ENCODE results near the gene ACMSD.

DNA sequence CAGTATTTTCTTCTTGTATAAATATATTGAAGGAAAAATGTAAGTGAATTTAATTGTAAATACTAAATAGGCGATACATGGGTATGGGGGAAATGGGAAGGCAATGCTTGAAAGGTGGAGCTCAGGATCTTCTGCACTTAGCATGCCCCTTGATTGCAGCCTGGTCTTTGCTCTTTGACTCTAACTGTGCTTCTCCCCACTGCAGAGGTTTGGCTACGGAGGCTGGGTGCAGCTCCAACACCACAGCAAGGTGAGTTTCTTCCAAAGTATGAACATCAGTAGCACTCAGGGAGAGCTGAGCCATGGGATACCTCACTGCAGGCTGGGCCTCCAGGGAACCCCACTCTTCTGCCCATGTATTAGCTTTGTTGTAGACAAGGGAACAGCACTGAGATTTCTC is 6.6 kb downstream of the ACMSD start:
- TF ChIP-seq, protein P1, sequence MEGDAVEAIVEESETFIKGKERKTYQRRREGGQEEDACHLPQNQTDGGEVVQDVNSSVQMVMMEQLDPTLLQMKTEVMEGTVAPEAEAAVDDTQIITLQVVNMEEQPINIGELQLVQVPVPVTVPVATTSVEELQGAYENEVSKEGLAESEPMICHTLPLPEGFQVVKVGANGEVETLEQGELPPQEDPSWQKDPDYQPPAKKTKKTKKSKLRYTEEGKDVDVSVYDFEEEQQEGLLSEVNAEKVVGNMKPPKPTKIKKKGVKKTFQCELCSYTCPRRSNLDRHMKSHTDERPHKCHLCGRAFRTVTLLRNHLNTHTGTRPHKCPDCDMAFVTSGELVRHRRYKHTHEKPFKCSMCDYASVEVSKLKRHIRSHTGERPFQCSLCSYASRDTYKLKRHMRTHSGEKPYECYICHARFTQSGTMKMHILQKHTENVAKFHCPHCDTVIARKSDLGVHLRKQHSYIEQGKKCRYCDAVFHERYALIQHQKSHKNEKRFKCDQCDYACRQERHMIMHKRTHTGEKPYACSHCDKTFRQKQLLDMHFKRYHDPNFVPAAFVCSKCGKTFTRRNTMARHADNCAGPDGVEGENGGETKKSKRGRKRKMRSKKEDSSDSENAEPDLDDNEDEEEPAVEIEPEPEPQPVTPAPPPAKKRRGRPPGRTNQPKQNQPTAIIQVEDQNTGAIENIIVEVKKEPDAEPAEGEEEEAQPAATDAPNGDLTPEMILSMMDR (IDR thresholded peaks at IDR 0.05 in 4 of 5, conservative IDR thresholded peaks at IDR 0.05 in 1 of 5): no peak
- no peak for TF ChIP-seq POLR2A (IDR thresholded peaks at IDR 0.05)

Data from gastrocnemius medialis (tissue), 4 donors.